ENCODE data around the gene LSMEM2.
"Not testable (repeated sequence)": the region's sequence is repeated elsewhere in the genome, so short reads cannot be mapped to it uniquely, and the experiment has no call there.

Gene LSMEM2

GRCh38 chr3:50262778-50263177, 16.1 kb upstream of the LSMEM2 start:
- H3K4me3 ChIP-seq (ENCODE audit: low read length) = no peak overlapping the region
- DNase-seq (ENCODE audit: low read depth, low spot score) = no peak

- no peak overlapping the region for H3K4me3 ChIP-seq (ENCODE audit: low read length)
- no peak for DNase-seq (ENCODE audit: low read depth, low spot score)
Observed at GRCh38 chr3:50263478-50264382, 15.2 kb upstream of the LSMEM2 start.

- DNase-seq (ENCODE audit: low read depth, low spot score) = no peak
- H3K4me3 ChIP-seq (ENCODE audit: low read length) = no peak overlapping the region
Observed at GRCh38 chr3:50264383-50264963, 14.4 kb upstream of the LSMEM2 start.

GRCh38 chr3:50264964-50265485, 13.9 kb upstream of the LSMEM2 start:
- DNase-seq (ENCODE audit: low read depth, low spot score) = no peak
- no peak overlapping the region for H3K4me3 ChIP-seq (ENCODE audit: low read length)

GRCh38 chr3:50265571-50265970, 13.3 kb upstream of the LSMEM2 start:
- no peak overlapping the region for H3K4me3 ChIP-seq (ENCODE audit: low read length)
- DNase-seq (ENCODE audit: low read depth, low spot score) = no peak

GRCh38 chr3:50266017-50266416, 12.9 kb upstream of the LSMEM2 start:
- no peak for DNase-seq (ENCODE audit: low read depth, low spot score)
- no peak overlapping the region for H3K4me3 ChIP-seq (ENCODE audit: low read length)

- no peak overlapping the region for H3K4me3 ChIP-seq (ENCODE audit: low read length)
- no peak for DNase-seq (ENCODE audit: low read depth, low spot score)
Observed at GRCh38 chr3:50266836-50267235, 12.1 kb upstream of the LSMEM2 start.

- H3K4me3 ChIP-seq (ENCODE audit: low read length) = no peak overlapping the region
- no peak for DNase-seq (ENCODE audit: low read depth, low spot score)
Observed at GRCh38 chr3:50267280-50267913, 11.5 kb upstream of the LSMEM2 start.

- H3K4me3 ChIP-seq (ENCODE audit: low read length) = no peak overlapping the region
- no peak for DNase-seq (ENCODE audit: low read depth, low spot score)
Observed at GRCh38 chr3:50268276-50268675, 10.6 kb upstream of the LSMEM2 start.

GRCh38 chr3:50268703-50269451, 10.0 kb upstream of the LSMEM2 start, which contains the start of gene SEMA3B:
Gene SEMA3B (plus strand): TSS chr3:50269147. CDS start chr3:50269241, 94 bp downstream.
- no peak for DNase-seq (ENCODE audit: low read depth, low spot score)
- H3K4me3 ChIP-seq (ENCODE audit: low read length) = no peak within 1 kb of the TSS

- DNase-seq (ENCODE audit: low read depth, low spot score) = no peak
- no peak overlapping the region for H3K4me3 ChIP-seq (ENCODE audit: low read length)
Observed at GRCh38 chr3:50269460-50269859, 9.4 kb upstream of the LSMEM2 start.

- DNase-seq (ENCODE audit: low read depth, low spot score) = no peak
- H3K4me3 ChIP-seq (ENCODE audit: low read length) = no peak overlapping the region
Observed at GRCh38 chr3:50269977-50270413, 8.9 kb upstream of the LSMEM2 start.

GRCh38 chr3:50270422-50271224, 8.3 kb upstream of the LSMEM2 start:
- no peak overlapping the region for H3K4me3 ChIP-seq (ENCODE audit: low read length)
- no peak for DNase-seq (ENCODE audit: low read depth, low spot score)

- no peak for DNase-seq (ENCODE audit: low read depth, low spot score)
- H3K4me3 ChIP-seq (ENCODE audit: low read length) = no peak overlapping the region
Observed at GRCh38 chr3:50271314-50271936, 7.5 kb upstream of the LSMEM2 start.

- not testable (repeated sequence) for DNase-seq (ENCODE audit: low read depth, low spot score); H3K4me3 ChIP-seq (ENCODE audit: low read length)
Observed at GRCh38 chr3:50272538-50272910, 6.4 kb upstream of the LSMEM2 start.

- DNase-seq (ENCODE audit: low read depth, low spot score) = peak; percentile 41
- H3K4me3 ChIP-seq (ENCODE audit: low read length) = no peak overlapping the region
Observed at GRCh38 chr3:50272911-50273688, 5.8 kb upstream of the LSMEM2 start.

GRCh38 chr3:50273689-50274065, 5.2 kb upstream of the LSMEM2 start:
- H3K4me3 ChIP-seq (ENCODE audit: low read length) = no peak overlapping the region
- no peak for DNase-seq (ENCODE audit: low read depth, low spot score)

Data from Jurkat, Clone E6-1 (cell line).